ENCODE measurements around the gene SGMS1. TPM values are rescaled to one million over a fixed set of nuclear protein-coding genes. Genes with fewer than 3 reads are reported as not detected.
"Not testable (repeated sequence)": the region's sequence is repeated elsewhere in the genome, so short reads cannot be mapped to it uniquely, and the experiment has no call there.

Gene SGMS1
- total RNA-seq, 1 experiment from 2014 or later, result 34.5 TPM

- Mint-ChIP-seq H3K27ac (ENCODE audit: unreplicated experiment) (no peak overlapping the region), H3K27me3 (ENCODE audit: unreplicated experiment) (no peaks in the 10 kb centered on the region), H3K4me3 (ENCODE audit: low read depth, unreplicated experiment) (no peak overlapping the region), H3K9me3 (ENCODE audit: low read depth, unreplicated experiment) (no peaks in the 10 kb centered on the region), H3K36me3 (ENCODE audit: insufficient read depth, unreplicated experiment) (no peaks in the 10 kb centered on the region), H3K4me1 (ENCODE audit: low read depth, unreplicated experiment) (no peaks in the 10 kb centered on the region)
- CTCF ChIA-PET, result no interaction called here
- no TSS peak for BruUV-seq (replicated peaks)
- no peak for TF ChIP-seq CTCF (IDR thresholded peaks at IDR 0.05; ENCODE audit: unreplicated experiment)
- DNase-seq, result no peak
- intact Hi-C loops (cut with micrococcal nuclease; ENCODE audit: unreplicated experiment), result loop anchor here (5.0 kb wide), 1 partner anchor 100 kb away; no protein-coding TSS in a partner anchor
Observed at GRCh38 chr10:50651808-50652207, 28.1 kb upstream of the SGMS1 start.

GRCh38 chr10:50650481-50650880 is 26.7 kb upstream of the SGMS1 start:
- TF ChIP-seq CTCF (IDR thresholded peaks at IDR 0.05; ENCODE audit: unreplicated experiment), result no peak
- intact Hi-C loops (cut with micrococcal nuclease; ENCODE audit: unreplicated experiment), result loop anchor here (5.0 kb wide), 1 partner anchor 98 kb away; no protein-coding TSS in a partner anchor
- no peak overlapping the region for H3K27ac Mint-ChIP-seq (ENCODE audit: unreplicated experiment)

GRCh38 chr10:50648935-50649227 is 25.1 kb upstream of the SGMS1 start:
- H3K4me1 Mint-ChIP-seq (ENCODE audit: low read depth, unreplicated experiment), result no peaks in the 10 kb centered on the region
- no peak for TF ChIP-seq CTCF (IDR thresholded peaks at IDR 0.05; ENCODE audit: unreplicated experiment)
- no peaks in the 10 kb centered on the region for H3K9me3 Mint-ChIP-seq (ENCODE audit: low read depth, unreplicated experiment)
- CTCF ChIA-PET, result no interaction called here
- DNase-seq, result no peak
- intact Hi-C loops (cut with micrococcal nuclease; ENCODE audit: unreplicated experiment), result no loop called here
- no peak overlapping the region for H3K4me3 Mint-ChIP-seq (ENCODE audit: low read depth, unreplicated experiment)
- no peak overlapping the region for H3K27ac Mint-ChIP-seq (ENCODE audit: unreplicated experiment)
- H3K36me3 Mint-ChIP-seq (ENCODE audit: insufficient read depth, unreplicated experiment), result no peaks in the 10 kb centered on the region
- H3K27me3 Mint-ChIP-seq (ENCODE audit: unreplicated experiment), result no peaks in the 10 kb centered on the region
- BruUV-seq (replicated peaks), result no TSS peak

More at GRCh38 chr10:50650481-50650880, 26.7 kb upstream of the SGMS1 start:
- Mint-ChIP-seq H3K27me3 (ENCODE audit: unreplicated experiment) (no peaks in the 10 kb centered on the region), H3K9me3 (ENCODE audit: low read depth, unreplicated experiment) (no peaks in the 10 kb centered on the region), H3K36me3 (ENCODE audit: insufficient read depth, unreplicated experiment) (no peaks in the 10 kb centered on the region), H3K4me3 (ENCODE audit: low read depth, unreplicated experiment) (no peak overlapping the region), H3K4me1 (ENCODE audit: low read depth, unreplicated experiment) (no peaks in the 10 kb centered on the region)
- CTCF ChIA-PET, result no interaction called here
- no peak for DNase-seq
- no TSS peak for BruUV-seq (replicated peaks)

GRCh38 chr10:50648089-50648934 is 24.6 kb upstream of the SGMS1 start:
- Mint-ChIP-seq H3K9me3 (ENCODE audit: low read depth, unreplicated experiment) (no peaks in the 10 kb centered on the region), H3K36me3 (ENCODE audit: insufficient read depth, unreplicated experiment) (no peaks in the 10 kb centered on the region), H3K4me3 (ENCODE audit: low read depth, unreplicated experiment) (no peak overlapping the region), H3K4me1 (ENCODE audit: low read depth, unreplicated experiment) (no peaks in the 10 kb centered on the region), H3K27me3 (ENCODE audit: unreplicated experiment) (no peaks in the 10 kb centered on the region), H3K27ac (ENCODE audit: unreplicated experiment) (no peak overlapping the region)
- no peak for DNase-seq
- TF ChIP-seq CTCF (IDR thresholded peaks at IDR 0.05; ENCODE audit: unreplicated experiment), result no peak
- intact Hi-C loops (cut with micrococcal nuclease; ENCODE audit: unreplicated experiment), result no loop called here
- CTCF ChIA-PET, result interaction anchor here (0.7 kb wide), 1 partner anchor 143 kb away, joined by 3 read pairs; no protein-coding TSS in a partner anchor
- BruUV-seq (replicated peaks), result no TSS peak

- intact Hi-C loops (cut with micrococcal nuclease; ENCODE audit: unreplicated experiment); H3K36me3 Mint-ChIP-seq (ENCODE audit: insufficient read depth, unreplicated experiment): not testable (repeated sequence)
- CTCF ChIA-PET, result interaction anchor here (0.7 kb wide), 1 partner anchor 142 kb away, joined by 3 read pairs; no protein-coding TSS in a partner anchor
Observed at GRCh38 chr10:50647350-50647749, 23.6 kb upstream of the SGMS1 start.

More at GRCh38 chr10:50647350-50647749, 23.6 kb upstream of the SGMS1 start:
- H3K9me3 Mint-ChIP-seq (ENCODE audit: low read depth, unreplicated experiment); DNase-seq; BruUV-seq (replicated peaks); H3K4me3 Mint-ChIP-seq (ENCODE audit: low read depth, unreplicated experiment); H3K4me1 Mint-ChIP-seq (ENCODE audit: low read depth, unreplicated experiment); H3K27me3 Mint-ChIP-seq (ENCODE audit: unreplicated experiment); H3K27ac Mint-ChIP-seq (ENCODE audit: unreplicated experiment): not testable (repeated sequence)
